Spleen (tissue), 7 donors: ENCODE results near the gene LIN37.

ENCODE experiments used
- CTCF ChIP-seq, 11 experiments: fragments of 200-600 bp in 7 of 11; fragments of 450-650 bp in 4 of 11; sonication (generic) in 4 of 11; IDR thresholded peaks in 8 of 11; conservative IDR thresholded peaks in 3 of 11; 1 replicate in 7 of 11; 2 replicates in 4 of 11; pipeline versions ENCODE4 v1.4.0 to v1.8.0; 2016 to 2021; ENCODE audit warnings: antibody characterized with exemption in 11 of 11, inconsistent platforms in 4 of 11, mild to moderate bottlenecking in 1 of 11
- POLR2A ChIP-seq, 3 donors: fragments of 450-650 bp; IDR thresholded peaks; one replicate each; pipeline ENCODE4 v1.5.1; 2017; ENCODE audit warnings: antibody characterized with exemption in 3 of 3, mild to moderate bottlenecking in 1 of 3
- POLR2AphosphoS5 ChIP-seq, 3 donors: sonication (generic); formaldehyde crosslinking; IDR thresholded peaks; one replicate each; pipeline ENCODE4 v1.5.1; 2017; ENCODE audit warnings: antibody characterized with exemption in 3 of 3
- donor health status: DM: no; HTN: no; CAD: no; lungs with moderate emphysema.
- donor health status: DM: no; HTN: no; CAD: no.
- donor health status: DM: no; HTN: no; CAD: no.

- TF ChIP-seq POLR2A (IDR thresholded peaks at IDR 0.05) (no peak), CTCF (IDR thresholded peaks at IDR 0.05 in 8 of 11, conservative IDR thresholded peaks at IDR 0.05 in 3 of 11) (no peak), POLR2AphosphoS5 (IDR thresholded peaks at IDR 0.05) (peak in 2 of 3 donors; percentile 39 to 65)
Measured at GRCh38 chr19:35732540-35733179, 15.7 kb upstream of the LIN37 start.
